ENCODE results near the gene PCOLCE2. TPM values are rescaled to one million over a fixed set of nuclear protein-coding genes. Genes with fewer than 3 reads are reported as not detected.

Gene PCOLCE2
- total RNA-seq, 1 experiment from 2014 or later, result 14.6 TPM

GRCh38 chr3:142852009-142852408 is 36.9 kb downstream of the PCOLCE2 start:
- H3K36me3 ChIP-seq (ENCODE audit: control insufficient read depth, insufficient read depth, low read length), result no peaks in the 10 kb centered on the region
- BruUV-seq (replicated peaks), result no TSS peak
- CTCF ChIA-PET, result no interaction called here
- intact Hi-C loops (cut with micrococcal nuclease; ENCODE audit: unreplicated experiment), result no loop called here
- H3K4me1 ChIP-seq (ENCODE audit: control insufficient read depth, insufficient read depth, low read length), result peaks cover 9% of the 10 kb centered on the region
- POLR2A ChIA-PET, result no interaction called here
- in situ Hi-C loops (cut with HindIII; ENCODE audit: low pct_unique_long_range_greater_than_20kb, low sequenced_read_pairs), result no loop called here
- no peaks in the 10 kb centered on the region for H3K9me3 ChIP-seq (ENCODE audit: control insufficient read depth, insufficient read depth, low read depth, low read length)
- no peak for DNase-seq (ENCODE audit: low read depth, low spot score)
- no peak overlapping the region for H3K4me3 ChIP-seq (ENCODE audit: low read depth in 2 of 2, low read length in 2 of 2)
- TF ChIP-seq POLR2AphosphoS5 (IDR thresholded peaks at IDR 0.05; ENCODE audit: low read depth, low read length), result no peak
- no peak for TF ChIP-seq SIN3A (IDR thresholded peaks at IDR 0.05; ENCODE audit: borderline replicate concordance, insufficient read depth, low read depth, low read length)
- no peak for TF ChIP-seq TCF7L2 (IDR thresholded peaks at IDR 0.05; ENCODE audit: low read depth, low read length)
- no peak for TF ChIP-seq CTCF (IDR thresholded peaks at IDR 0.05)
- TF ChIP-seq REST (IDR thresholded peaks at IDR 0.05; ENCODE audit: insufficient read depth in 1 of 2, low read depth in 2 of 2, low read length in 1 of 2), result no peak
- H3K27ac ChIP-seq (ENCODE audit: low read length), result no peak overlapping the region
- no peaks in the 10 kb centered on the region for H3K27me3 ChIP-seq (ENCODE audit: control insufficient read depth, insufficient read depth, low read length)
- ATAC-seq, result no peak

GRCh38 chr3:142850395-142851023 is 38.4 kb downstream of the PCOLCE2 start:
- intact Hi-C loops (cut with micrococcal nuclease; ENCODE audit: unreplicated experiment), result no loop called here
- peak; percentile 76; the same call in 1 of the 2 replicates for ATAC-seq
- BruUV-seq (replicated peaks), result no TSS peak
- Histone ChIP-seq H3K36me3 (ENCODE audit: control insufficient read depth, insufficient read depth, low read length) (no peaks in the 10 kb centered on the region), H3K4me3 (ENCODE audit: low read depth in 2 of 2, low read length in 2 of 2) (no peak overlapping the region), H3K4me1 (ENCODE audit: control insufficient read depth, insufficient read depth, low read length) (peaks cover 9% of the 10 kb centered on the region), H3K27ac (ENCODE audit: low read length) (no peak overlapping the region), H3K27me3 (ENCODE audit: control insufficient read depth, insufficient read depth, low read length) (no peaks in the 10 kb centered on the region), H3K9me3 (ENCODE audit: control insufficient read depth, insufficient read depth, low read depth, low read length) (no peaks in the 10 kb centered on the region)
- ChIA-PET POLR2A (no interaction called here), CTCF (interaction anchor here (0.7 to 0.9 kb wide), 2 partner anchors 19 to 22 kb away, joined by 3 to 4 read pairs; no protein-coding TSS in a partner anchor)
- in situ Hi-C loops (cut with HindIII; ENCODE audit: low pct_unique_long_range_greater_than_20kb, low sequenced_read_pairs), result no loop called here
- TF ChIP-seq POLR2AphosphoS5 (IDR thresholded peaks at IDR 0.05; ENCODE audit: low read depth, low read length), result no peak
- no peak for TF ChIP-seq CTCF (IDR thresholded peaks at IDR 0.05)
- no peak for TF ChIP-seq SIN3A (IDR thresholded peaks at IDR 0.05; ENCODE audit: borderline replicate concordance, insufficient read depth, low read depth, low read length)
- TF ChIP-seq REST (IDR thresholded peaks at IDR 0.05; ENCODE audit: insufficient read depth in 1 of 2, low read depth in 2 of 2, low read length in 1 of 2), result no peak
- TF ChIP-seq TCF7L2 (IDR thresholded peaks at IDR 0.05; ENCODE audit: low read depth, low read length), result no peak
- DNase-seq (ENCODE audit: low read depth, low spot score), result peak; percentile 56
